GM12875 (cell line): ENCODE results near the gene ASH1L.
"Not testable (repeated sequence)": the region's sequence is repeated elsewhere in the genome, so short reads cannot be mapped to it uniquely, and the experiment has no call there.

Experiments
- H3K4me3 ChIP-seq: one replicate; pipeline ENCODE4 v1.5.1; 2011; ENCODE audit warnings: low read depth, low read length, control low read depth
- CTCF ChIP-seq: IDR thresholded peaks from 2 replicates; pipeline ENCODE4 v1.5.1; 2011; ENCODE audit warnings: low read depth, mild to moderate bottlenecking, control low read depth, inconsistent platforms, low read length, moderate library complexity, borderline replicate concordance; ENCODE audit not compliant: insufficient read depth

The ASH1L gene

GRCh38 chr1:155424091-155424490, 138.5 kb downstream of the ASH1L start:
- no peak for TF ChIP-seq CTCF
- no peak overlapping the region for H3K4me3 ChIP-seq

GRCh38 chr1:155420788-155421187, 141.8 kb downstream of the ASH1L start:
- H3K4me3 ChIP-seq, result no peak overlapping the region

GRCh38 chr1:155411840-155412239, 150.8 kb downstream of the ASH1L start:
- not testable (repeated sequence) for H3K4me3 ChIP-seq

More at GRCh38 chr1:155420788-155421187, 141.8 kb downstream of the ASH1L start:
- no peak for TF ChIP-seq CTCF

GRCh38 chr1:155410931-155411330, 151.7 kb downstream of the ASH1L start:
- TF ChIP-seq CTCF, result no peak
- no peak overlapping the region for H3K4me3 ChIP-seq

GRCh38 chr1:155396874-155397476, 165.6 kb downstream of the ASH1L start:
- no peak for TF ChIP-seq CTCF
- no peak overlapping the region for H3K4me3 ChIP-seq

GRCh38 chr1:155392898-155393411, 169.6 kb downstream of the ASH1L start:
- H3K4me3 ChIP-seq, result no peak overlapping the region
- no peak for TF ChIP-seq CTCF

- no peak for TF ChIP-seq CTCF
These were observed 172.8 kb downstream of the ASH1L start for GRCh38 chr1:155389826-155390225.

GRCh38 chr1:155385836-155386235, 176.8 kb downstream of the ASH1L start:
- H3K4me3 ChIP-seq, result not testable (repeated sequence)

More at GRCh38 chr1:155389826-155390225, 172.8 kb downstream of the ASH1L start:
- no peak overlapping the region for H3K4me3 ChIP-seq
